ENCODE results near the gene TAS2R60.
"Not testable (repeated sequence)": the region's sequence is repeated elsewhere in the genome, so short reads cannot be mapped to it uniquely, and the experiment has no call there.

TAS2R60 gene

GRCh38 chr7:143444063-143444782, 970 bp downstream of the TAS2R60 start:
- no peak for DNase-seq

- DNase-seq = no peak
Measured at GRCh38 chr7:143444785-143445184, 1.5 kb downstream of the TAS2R60 start.

- no peak for DNase-seq
Measured at GRCh38 chr7:143447466-143447865, 4.2 kb downstream of the TAS2R60 start.

- no peak for DNase-seq
Measured at GRCh38 chr7:143448429-143448828, 5.2 kb downstream of the TAS2R60 start.

- DNase-seq = no peak
Measured at GRCh38 chr7:143449793-143450192, 6.5 kb downstream of the TAS2R60 start.

DNA sequence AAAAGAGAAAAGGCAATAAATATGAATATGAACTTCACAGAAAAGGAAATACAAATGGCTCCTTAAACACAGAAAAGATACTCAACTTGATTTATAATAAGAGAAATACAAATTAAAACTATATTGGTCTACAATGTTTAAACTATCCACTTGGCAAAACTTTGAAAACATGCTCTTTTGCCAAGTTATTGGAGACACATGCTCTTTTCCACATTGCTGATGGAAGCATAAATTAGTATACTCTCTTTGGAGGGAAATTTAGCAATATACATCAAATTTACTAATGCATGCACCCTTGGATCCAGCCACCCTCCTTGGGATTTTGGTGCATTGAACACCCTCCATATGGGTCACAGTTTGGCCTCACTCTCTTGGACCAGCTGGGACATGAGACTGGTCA, 7.9 kb downstream of the TAS2R60 start:
- no peak for DNase-seq

DNA sequence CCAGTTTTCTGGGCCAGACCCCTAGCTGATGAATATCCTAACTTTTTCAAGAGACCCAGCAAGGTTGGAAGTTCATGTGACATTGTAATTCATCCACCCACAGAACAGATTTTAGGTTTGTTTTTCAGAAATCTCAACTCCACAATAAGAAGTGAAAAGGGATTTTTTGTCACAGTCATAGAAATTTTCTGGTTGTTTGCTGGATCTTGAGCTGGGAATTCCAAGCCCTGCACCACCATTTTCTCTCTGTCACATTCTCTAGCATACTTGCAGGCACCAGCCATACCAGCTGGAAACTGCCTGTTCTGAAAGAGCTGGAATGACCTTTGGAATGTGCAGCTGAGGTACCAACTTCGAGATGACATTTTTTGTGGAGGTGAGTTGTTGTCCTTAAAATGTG, 8.5 kb downstream of the TAS2R60 start:
- DNase-seq = no peak

GRCh38 chr7:143452495-143452894, 9.2 kb downstream of the TAS2R60 start:
- no peak for DNase-seq

GRCh38 chr7:143454091-143454680, 10.9 kb downstream of the TAS2R60 start:
- DNase-seq = no peak

GRCh38 chr7:143455491-143455890, 12.2 kb downstream of the TAS2R60 start:
- DNase-seq = no peak

DNA sequence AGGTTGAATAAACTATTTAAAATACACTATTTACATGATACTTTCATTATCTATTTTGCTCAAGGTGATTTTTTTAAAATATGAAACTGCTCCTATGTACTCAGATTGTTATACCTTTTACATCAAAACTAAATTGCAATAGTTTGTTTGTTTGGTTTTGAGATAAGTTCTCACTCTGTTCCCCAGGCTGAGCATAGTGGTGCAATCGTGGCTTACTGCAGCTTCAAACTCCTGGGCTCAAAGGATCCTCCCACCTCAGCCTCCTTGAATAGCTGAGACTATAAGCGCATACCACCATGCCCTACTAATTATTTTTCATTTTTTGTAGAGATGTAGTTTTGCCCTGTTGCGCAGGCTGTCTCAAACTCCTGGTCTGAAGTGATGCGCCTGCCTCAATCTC, 12.7 kb downstream of the TAS2R60 start:
- DNase-seq = no peak

DNA sequence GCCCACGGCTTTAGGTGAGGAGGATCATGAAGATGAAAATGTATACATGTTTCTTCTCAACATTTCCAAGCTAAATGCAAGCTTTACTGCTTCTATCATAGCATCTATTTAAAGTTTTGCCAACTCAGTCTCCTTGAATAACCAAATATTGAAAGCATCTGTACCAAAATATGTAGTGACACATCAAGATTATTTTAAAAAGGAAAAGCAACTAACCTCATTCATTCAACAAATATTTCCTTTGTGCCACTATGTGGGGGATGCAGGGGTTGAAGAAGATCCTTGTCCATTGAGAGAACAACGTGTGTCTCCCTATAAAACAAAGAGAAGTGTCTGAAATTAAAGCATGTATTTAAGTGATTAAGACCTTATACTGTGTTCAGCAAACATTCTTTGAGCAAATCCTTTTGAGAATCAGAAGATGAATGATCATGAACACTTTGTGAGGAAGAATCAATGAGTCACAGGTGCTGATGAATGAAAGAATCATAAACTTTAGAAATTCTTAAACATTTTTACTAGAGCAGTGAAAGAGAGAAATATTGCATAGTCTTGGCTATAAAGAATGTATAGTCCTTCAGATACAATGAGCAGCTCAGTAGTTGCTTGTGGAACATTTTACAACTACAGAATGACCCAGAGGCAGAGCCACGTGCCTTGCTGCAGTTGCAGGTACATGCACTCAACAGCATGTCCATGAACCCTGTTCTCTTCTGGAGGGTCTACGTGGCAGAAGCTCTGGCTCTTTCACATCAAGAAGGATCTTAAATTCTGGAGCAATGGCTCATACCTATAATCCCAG, 13.9 kb downstream of the TAS2R60 start:
- DNase-seq = no peak

DNA sequence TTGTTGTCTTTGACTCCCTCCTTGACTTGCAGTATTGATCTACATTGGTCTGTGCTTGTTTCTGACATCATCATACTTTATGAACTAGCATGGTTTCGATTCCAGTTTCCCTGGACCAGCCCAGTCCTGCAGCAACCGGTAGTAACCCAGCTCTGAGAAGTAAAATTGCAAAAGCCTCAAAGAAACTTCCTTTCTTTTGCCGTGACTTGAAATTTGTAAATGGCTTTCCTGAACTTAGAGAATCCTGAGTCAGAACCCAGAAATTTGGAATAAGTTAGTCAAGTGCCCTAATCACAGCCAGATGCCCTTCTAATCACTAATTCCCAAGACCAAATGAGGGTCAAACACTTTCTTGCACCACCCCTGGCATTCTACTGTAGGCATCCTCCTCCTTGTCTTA, 15.0 kb downstream of the TAS2R60 start:
- no peak for DNase-seq

- DNase-seq = no peak
Measured at GRCh38 chr7:143458681-143459080, 15.4 kb downstream of the TAS2R60 start.

- DNase-seq = no peak
Measured at GRCh38 chr7:143459359-143459758, 16.1 kb downstream of the TAS2R60 start.

DNA sequence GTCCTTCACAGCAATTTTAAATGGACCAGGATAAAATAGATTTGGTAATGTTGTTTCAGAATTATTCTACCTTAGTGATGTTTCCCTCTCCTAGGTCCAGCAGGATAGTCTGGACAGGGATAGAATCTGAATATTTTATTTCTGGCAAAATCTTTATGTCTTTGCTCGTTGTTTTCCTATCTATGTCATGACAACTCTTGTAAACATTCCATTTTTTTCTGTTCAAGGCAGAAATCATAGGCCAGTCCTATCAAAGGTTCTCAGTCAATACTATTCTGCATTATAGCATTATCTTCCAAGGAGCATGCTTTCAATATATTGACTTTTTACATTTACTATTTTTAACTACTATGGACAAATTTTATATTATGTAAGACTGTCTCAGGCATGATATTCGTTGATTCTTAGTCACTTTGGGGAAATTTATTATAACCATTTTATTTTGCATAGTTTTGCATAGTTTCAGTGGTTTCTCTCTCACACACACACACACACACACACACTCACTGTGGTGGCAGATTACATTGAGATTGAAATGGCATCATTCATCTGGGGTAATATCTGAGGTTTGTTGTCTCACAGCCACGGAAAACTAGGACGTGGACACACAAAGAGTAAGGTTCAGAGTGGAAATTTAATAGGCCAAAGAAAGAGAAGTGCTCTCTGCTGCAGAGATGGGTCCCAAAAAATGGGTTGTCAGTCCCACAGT, 17.2 kb downstream of the TAS2R60 start:
- no peak for DNase-seq

DNA sequence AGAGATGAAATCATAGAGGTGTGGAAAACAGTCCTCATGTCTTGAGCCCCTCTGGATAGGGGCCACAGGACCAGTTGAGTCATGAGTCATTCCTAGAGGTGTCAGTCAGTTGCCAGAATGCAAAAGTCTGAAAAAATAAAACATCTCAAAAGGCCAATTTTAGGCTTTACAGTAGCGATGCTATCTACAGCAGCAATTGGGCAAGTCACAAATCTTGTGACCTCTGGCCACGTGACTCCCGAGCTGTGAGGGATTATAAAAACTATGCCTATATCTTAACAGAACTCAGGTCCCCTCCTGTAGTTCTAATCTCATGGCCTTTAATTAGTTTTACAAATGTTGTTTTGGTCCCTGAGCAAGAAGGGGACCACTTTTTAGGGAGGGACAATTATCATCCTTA, 18.8 kb downstream of the TAS2R60 start:
- DNase-seq = no peak

GRCh38 chr7:143463556-143463955, 20.3 kb downstream of the TAS2R60 start:
- DNase-seq = no peak

DNA sequence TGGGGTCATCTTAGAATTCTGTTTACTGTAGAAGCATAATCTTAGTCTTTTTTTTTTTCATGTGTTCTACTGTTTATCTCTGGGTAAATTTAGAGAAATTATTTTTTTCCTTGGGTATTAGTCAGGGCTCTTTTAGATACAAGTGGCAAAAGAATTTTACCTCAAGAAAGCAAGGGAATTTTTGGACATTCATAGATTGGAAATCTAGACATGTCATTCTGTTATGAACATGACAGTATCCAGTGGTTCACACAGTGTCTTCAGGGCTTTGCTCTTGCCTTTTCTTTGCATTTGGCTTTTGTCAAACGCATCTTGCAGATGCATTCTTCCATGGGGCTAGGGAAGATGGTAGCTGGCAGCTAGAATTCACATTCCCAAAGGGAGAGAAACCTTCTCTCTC, 20.7 kb downstream of the TAS2R60 start:
- no peak for DNase-seq

GRCh38 chr7:143467724-143468123, 24.5 kb downstream of the TAS2R60 start:
- DNase-seq = no peak

DNA sequence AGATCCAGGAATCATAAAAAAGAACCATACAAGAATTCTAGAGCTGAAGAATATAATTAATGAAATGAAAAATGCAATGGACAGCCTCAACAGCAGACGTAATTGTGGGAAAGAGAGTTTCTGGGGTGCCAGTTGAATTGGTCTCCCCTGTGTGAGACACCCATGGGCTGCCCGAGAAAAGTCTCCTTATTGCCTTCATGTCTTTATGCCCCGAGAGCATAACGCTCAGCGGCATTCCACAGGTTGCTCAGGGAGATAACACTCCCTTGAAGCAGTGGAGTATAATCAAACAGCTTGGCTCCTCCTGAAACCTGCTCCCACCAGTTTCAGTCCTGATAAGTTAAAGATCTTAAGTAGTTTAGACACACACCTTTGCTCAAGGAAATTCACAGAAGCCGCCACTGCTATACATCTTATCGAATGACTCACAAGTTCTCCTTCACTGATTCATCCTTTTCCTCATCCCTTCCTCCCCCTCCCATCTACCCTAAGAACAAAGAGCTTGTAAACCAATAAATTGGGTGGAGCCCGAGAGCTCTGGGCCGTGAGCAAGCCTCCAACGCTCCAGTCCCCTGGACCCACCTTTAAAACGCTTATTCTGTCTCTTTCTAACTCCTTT, 28.9 kb downstream of the TAS2R60 start:
- DNase-seq = not testable (repeated sequence)

DNA sequence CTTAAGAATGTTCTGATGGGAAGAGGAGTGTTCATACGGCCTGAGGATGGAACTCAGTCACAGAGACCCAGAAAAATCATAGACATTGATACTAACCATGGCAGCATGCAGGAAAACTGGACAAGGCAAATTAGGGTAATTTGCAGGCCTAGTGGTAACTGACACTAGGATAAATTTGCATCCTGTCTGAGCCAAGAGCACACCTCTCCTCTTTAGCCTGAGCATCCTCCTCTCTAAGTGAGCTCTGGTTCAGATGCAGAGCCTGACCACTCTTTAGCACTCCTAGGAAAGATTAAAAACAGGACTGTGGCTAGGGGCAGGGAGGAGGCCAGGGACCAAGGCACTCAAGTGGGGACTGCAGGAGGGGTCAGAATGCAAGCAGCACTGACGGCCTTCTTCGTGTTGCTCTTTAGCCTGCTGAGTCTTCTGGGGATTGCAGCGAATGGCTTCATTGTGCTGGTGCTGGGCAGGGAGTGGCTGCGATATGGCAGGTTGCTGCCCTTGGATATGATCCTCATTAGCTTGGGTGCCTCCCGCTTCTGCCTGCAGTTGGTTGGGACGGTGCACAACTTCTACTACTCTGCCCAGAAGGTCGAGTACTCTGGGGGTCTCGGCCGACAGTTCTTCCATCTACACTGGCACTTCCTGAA, 34.4 kb downstream of the TAS2R60 start, which contains the start of gene TAS2R41:
Gene TAS2R41, plus strand, starts transcription at position 373 of the 650 bp plus-strand sequence. Its CDS starts 0 bp downstream, at position 373.
- DNase-seq = no peak
